ENCODE results near the gene L3MBTL1. TPM values are rescaled to one million over a fixed set of nuclear protein-coding genes. Genes with fewer than 3 reads are reported as not detected.

The L3MBTL1 gene
- total RNA-seq, 1 donor from 2014 or later: 6.0 TPM

GRCh38 chr20:43511879-43512278 lies 4.4 kb downstream of the L3MBTL1 start:
- TF ChIP-seq CTCF (IDR thresholded peaks at IDR 0.05; ENCODE audit: insufficient read depth, low read length, poor library complexity, severe bottlenecking): no peak
- Histone ChIP-seq H3K36me3 (ENCODE audit: control insufficient read depth, insufficient read depth, low read length) (no peaks in the 10 kb centered on the region), H3K4me3 (ENCODE audit: low read depth, low read length) (no peak overlapping the region), H3K27me3 (ENCODE audit: control insufficient read depth, insufficient read depth, low read length) (peaks cover 5% of the 10 kb centered on the region)
- no peak for DNase-seq (ENCODE audit: low read depth)

GRCh38 chr20:43513372-43513930 lies 6.0 kb downstream of the L3MBTL1 start:
- Histone ChIP-seq H3K36me3 (ENCODE audit: control insufficient read depth, insufficient read depth, low read length) (no peaks in the 10 kb centered on the region), H3K27me3 (ENCODE audit: control insufficient read depth, insufficient read depth, low read length) (no peaks in the 10 kb centered on the region), H3K4me3 (ENCODE audit: low read depth, low read length) (peak overlapping the region; percentile 37)
- no peak for TF ChIP-seq CTCF (IDR thresholded peaks at IDR 0.05; ENCODE audit: insufficient read depth, low read length, poor library complexity, severe bottlenecking)
- DNase-seq (ENCODE audit: low read depth): no peak

- DNase-seq (ENCODE audit: low read depth): peak; percentile 90
- TF ChIP-seq CTCF (IDR thresholded peaks at IDR 0.05; ENCODE audit: insufficient read depth, low read length, poor library complexity, severe bottlenecking): peak; percentile 64
- no peaks in the 10 kb centered on the region for H3K27me3 ChIP-seq (ENCODE audit: control insufficient read depth, insufficient read depth, low read length)
- no peaks in the 10 kb centered on the region for H3K36me3 ChIP-seq (ENCODE audit: control insufficient read depth, insufficient read depth, low read length)
- peak overlapping the region; percentile 67 for H3K4me3 ChIP-seq (ENCODE audit: low read depth, low read length)
Observed at GRCh38 chr20:43513931-43514647, 6.6 kb downstream of the L3MBTL1 start.

- no peak for DNase-seq (ENCODE audit: low read depth)
- H3K27me3 ChIP-seq (ENCODE audit: control insufficient read depth, insufficient read depth, low read length): no peaks in the 10 kb centered on the region
- no peak for TF ChIP-seq CTCF (IDR thresholded peaks at IDR 0.05; ENCODE audit: insufficient read depth, low read length, poor library complexity, severe bottlenecking)
Observed at GRCh38 chr20:43514648-43514999, 7.1 kb downstream of the L3MBTL1 start.

GRCh38 chr20:43515628-43516027 lies 8.1 kb downstream of the L3MBTL1 start:
- Histone ChIP-seq H3K36me3 (ENCODE audit: control insufficient read depth, insufficient read depth, low read length) (no peaks in the 10 kb centered on the region), H3K4me3 (ENCODE audit: low read depth, low read length) (no peak overlapping the region), H3K27me3 (ENCODE audit: control insufficient read depth, insufficient read depth, low read length) (no peaks in the 10 kb centered on the region)
- DNase-seq (ENCODE audit: low read depth): no peak
- TF ChIP-seq CTCF (IDR thresholded peaks at IDR 0.05; ENCODE audit: insufficient read depth, low read length, poor library complexity, severe bottlenecking): no peak

More at GRCh38 chr20:43514648-43514999, 7.1 kb downstream of the L3MBTL1 start:
- no peaks in the 10 kb centered on the region for H3K36me3 ChIP-seq (ENCODE audit: control insufficient read depth, insufficient read depth, low read length)
- peak overlapping the region; percentile 67 for H3K4me3 ChIP-seq (ENCODE audit: low read depth, low read length)
